ENCODE results near the gene SLC25A30.
A peak's percentile ranks its signal among the peaks of the same experiment; 100 is the strongest.

SLC25A30 gene

DNA sequence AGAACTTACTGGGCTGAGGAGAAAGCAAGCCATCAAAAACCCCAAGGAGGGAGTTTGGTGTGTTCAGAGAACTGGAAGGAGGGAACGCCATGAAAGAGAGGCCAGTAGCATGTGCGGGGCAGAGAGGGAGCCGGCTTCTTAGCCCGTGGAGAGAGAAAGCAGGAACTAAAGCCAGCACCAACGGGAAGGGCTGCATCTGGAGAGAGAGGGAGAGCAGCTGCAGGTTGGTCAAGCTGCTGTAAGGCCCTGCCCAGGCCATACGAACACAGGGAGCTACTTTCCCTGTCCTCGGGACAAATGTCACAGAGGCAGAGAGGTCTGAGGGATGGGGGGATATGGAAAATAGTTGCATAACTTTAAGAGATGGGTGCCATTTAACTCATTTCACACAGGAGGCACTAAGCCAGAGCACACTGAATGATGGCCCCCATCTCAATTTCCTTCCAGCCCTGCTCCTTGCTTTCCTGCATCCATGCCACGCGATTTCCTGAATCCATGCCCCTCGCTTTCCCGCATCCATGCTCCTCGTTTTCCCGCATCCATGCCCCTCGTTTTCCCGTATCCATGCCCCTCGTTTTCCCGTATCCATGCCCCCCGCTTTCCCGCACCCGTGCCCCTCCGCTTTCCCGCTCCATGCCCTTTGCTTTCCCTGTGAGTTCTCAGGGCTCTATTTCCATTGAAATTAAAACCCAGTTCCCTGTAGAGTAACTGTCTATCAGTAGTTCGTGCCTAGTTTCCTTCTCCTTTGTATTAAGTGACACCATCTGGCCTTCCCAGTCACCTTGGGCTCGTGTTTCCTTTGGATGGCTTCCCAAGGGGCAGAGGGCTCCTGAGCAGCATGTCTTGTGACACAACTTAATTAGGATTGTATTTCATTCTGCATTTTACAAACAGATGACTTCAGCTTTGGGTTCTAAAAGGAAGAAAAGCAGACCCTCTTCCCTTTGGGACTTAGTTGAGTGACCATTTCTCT is 45.7 kb downstream of the SLC25A30 start:
- DNase-seq, result no peak
- H3K9me3 Mint-ChIP-seq, result no peaks in the 10 kb centered on the region
- H3K27me3 Mint-ChIP-seq, result no peaks in the 10 kb centered on the region
- peaks cover 36% of the 10 kb centered on the region for H3K4me1 Mint-ChIP-seq (ENCODE audit: low read depth)
- no peak overlapping the region for H3K27ac Mint-ChIP-seq
- H3K36me3 Mint-ChIP-seq (ENCODE audit: low read depth), result peaks cover 10% of the 10 kb centered on the region
- no peak overlapping the region for H3K4me3 Mint-ChIP-seq

- no peak overlapping the region for H3K27ac Mint-ChIP-seq
- H3K4me3 Mint-ChIP-seq, result no peak overlapping the region
- H3K9me3 Mint-ChIP-seq, result no peaks in the 10 kb centered on the region
- peaks cover 11% of the 10 kb centered on the region for H3K36me3 Mint-ChIP-seq (ENCODE audit: low read depth)
- peak; percentile 70 for DNase-seq
- peaks cover 45% of the 10 kb centered on the region for H3K4me1 Mint-ChIP-seq (ENCODE audit: low read depth)
- no peaks in the 10 kb centered on the region for H3K27me3 Mint-ChIP-seq
These were observed 47.2 kb downstream of the SLC25A30 start for GRCh38 chr13:45370922-45371406.

DNA sequence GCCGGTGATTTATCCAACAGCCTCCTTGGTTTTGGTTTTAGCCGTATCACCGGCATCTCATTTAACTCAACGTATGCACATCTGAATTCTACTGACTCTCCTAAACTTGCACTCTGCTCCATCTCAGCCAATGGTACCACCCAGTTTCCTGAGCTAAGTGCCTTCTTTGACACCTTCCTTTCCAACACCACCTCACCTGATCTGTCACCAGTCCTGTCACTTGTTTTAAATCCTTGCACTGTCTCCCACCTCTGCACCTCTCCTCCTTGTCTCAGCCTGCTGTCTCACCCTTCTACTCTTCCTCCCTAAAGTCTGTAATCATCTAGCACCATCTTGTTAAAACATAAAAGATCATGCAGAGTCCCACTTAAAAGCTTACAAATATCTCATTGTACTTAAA is 49.1 kb downstream of the SLC25A30 start:
- Mint-ChIP-seq H3K27ac (peak overlapping the region; percentile 2), H3K9me3 (no peaks in the 10 kb centered on the region), H3K36me3 (ENCODE audit: low read depth) (peaks cover 20% of the 10 kb centered on the region), H3K4me3 (no peak overlapping the region), H3K4me1 (ENCODE audit: low read depth) (peaks cover 52% of the 10 kb centered on the region), H3K27me3 (no peaks in the 10 kb centered on the region)
- DNase-seq, result no peak

DNA sequence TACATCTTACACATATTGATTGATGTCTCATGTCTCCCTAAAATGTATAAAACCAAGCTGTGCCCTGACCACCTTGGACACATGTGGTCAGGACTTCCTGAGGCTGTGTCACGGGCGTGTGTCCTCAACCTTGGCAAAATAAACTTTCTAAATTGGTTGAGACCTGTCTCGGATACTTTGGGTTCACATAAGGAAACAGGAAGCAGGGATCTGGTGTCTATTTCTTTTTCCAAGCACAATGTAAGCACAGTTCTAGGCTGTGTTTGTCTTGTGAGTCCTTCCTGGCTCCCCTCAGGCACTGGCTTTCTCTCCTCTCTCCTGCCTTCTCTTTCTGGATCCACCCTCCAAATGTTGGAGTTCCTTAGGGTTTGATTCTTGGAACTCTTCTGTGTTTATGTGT is 49.6 kb downstream of the SLC25A30 start:
- no peaks in the 10 kb centered on the region for H3K9me3 Mint-ChIP-seq
- H3K27me3 Mint-ChIP-seq, result no peaks in the 10 kb centered on the region
- H3K36me3 Mint-ChIP-seq (ENCODE audit: low read depth), result peaks cover 25% of the 10 kb centered on the region
- H3K27ac Mint-ChIP-seq, result peak overlapping the region; percentile 92
- peaks cover 57% of the 10 kb centered on the region for H3K4me1 Mint-ChIP-seq (ENCODE audit: low read depth)
- DNase-seq, result no peak
- H3K4me3 Mint-ChIP-seq, result peak overlapping the region; percentile 0

GRCh38 chr13:45368005-45368404 is 50.2 kb downstream of the SLC25A30 start:
- Mint-ChIP-seq H3K4me3 (peak overlapping the region; percentile 0), H3K4me1 (ENCODE audit: low read depth) (peaks cover 58% of the 10 kb centered on the region), H3K27ac (peak overlapping the region; percentile 92), H3K9me3 (no peaks in the 10 kb centered on the region), H3K27me3 (no peaks in the 10 kb centered on the region), H3K36me3 (ENCODE audit: low read depth) (peaks cover 29% of the 10 kb centered on the region)
- no peak for DNase-seq

GRCh38 chr13:45367358-45367757 is 50.8 kb downstream of the SLC25A30 start:
- peaks cover 36% of the 10 kb centered on the region for H3K36me3 Mint-ChIP-seq (ENCODE audit: low read depth)
- H3K27me3 Mint-ChIP-seq, result no peaks in the 10 kb centered on the region
- peak overlapping the region; percentile 92 for H3K27ac Mint-ChIP-seq
- H3K4me3 Mint-ChIP-seq, result peak overlapping the region; percentile 31
- H3K9me3 Mint-ChIP-seq, result no peaks in the 10 kb centered on the region
- DNase-seq, result peak; percentile 85
- H3K4me1 Mint-ChIP-seq (ENCODE audit: low read depth), result peaks cover 64% of the 10 kb centered on the region

GRCh38 chr13:45365558-45365885 is 52.7 kb downstream of the SLC25A30 start:
- H3K4me1 Mint-ChIP-seq (ENCODE audit: low read depth), result peaks cover 66% of the 10 kb centered on the region
- H3K36me3 Mint-ChIP-seq (ENCODE audit: low read depth), result peaks cover 40% of the 10 kb centered on the region
- H3K27ac Mint-ChIP-seq, result peak overlapping the region; percentile 45
- no peaks in the 10 kb centered on the region for H3K27me3 Mint-ChIP-seq
- H3K4me3 Mint-ChIP-seq, result no peak overlapping the region
- no peaks in the 10 kb centered on the region for H3K9me3 Mint-ChIP-seq
- no peak for DNase-seq

- Mint-ChIP-seq H3K27me3 (no peaks in the 10 kb centered on the region), H3K9me3 (no peaks in the 10 kb centered on the region), H3K36me3 (ENCODE audit: low read depth) (peaks cover 43% of the 10 kb centered on the region), H3K4me3 (no peak overlapping the region), H3K4me1 (ENCODE audit: low read depth) (peaks cover 65% of the 10 kb centered on the region), H3K27ac (peak overlapping the region; percentile 79)
- no peak for DNase-seq
These were observed 53.2 kb downstream of the SLC25A30 start for GRCh38 chr13:45364876-45365557.

- Mint-ChIP-seq H3K27ac (peak overlapping the region; percentile 55), H3K36me3 (ENCODE audit: low read depth) (peaks cover 55% of the 10 kb centered on the region), H3K4me1 (ENCODE audit: low read depth) (peaks cover 50% of the 10 kb centered on the region), H3K9me3 (no peaks in the 10 kb centered on the region), H3K4me3 (no peak overlapping the region), H3K27me3 (no peaks in the 10 kb centered on the region)
- no peak for DNase-seq
These were observed 55.2 kb downstream of the SLC25A30 start for GRCh38 chr13:45362939-45363338.

DNA sequence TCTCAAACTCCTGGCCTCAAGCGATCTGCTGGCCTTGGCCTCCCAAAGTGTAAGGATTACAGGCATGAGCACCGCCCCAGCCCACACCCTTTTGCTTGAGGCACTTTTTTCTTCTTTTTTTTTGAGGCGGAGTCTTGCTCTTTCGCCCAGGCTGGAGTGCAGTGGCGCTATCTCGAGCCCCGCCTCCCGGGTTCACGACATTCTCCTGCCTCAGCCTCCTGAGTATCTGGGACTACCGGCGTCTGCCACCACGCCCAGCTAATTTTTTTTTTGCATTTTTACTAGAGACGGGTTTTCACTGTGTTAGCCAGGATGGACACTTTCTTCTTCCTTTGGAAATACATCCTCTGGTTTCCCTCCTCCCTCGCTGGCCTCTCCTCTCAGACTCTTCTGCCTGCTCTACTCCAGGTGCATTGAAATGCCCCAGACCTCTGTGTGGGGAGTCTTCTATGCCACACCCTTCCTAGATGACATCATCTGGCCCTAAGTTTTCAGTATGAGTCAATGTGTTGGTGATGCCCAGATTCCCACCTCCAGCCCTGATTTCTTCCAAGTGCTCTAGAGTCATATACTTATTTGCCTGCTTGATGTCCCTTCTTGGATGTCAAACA is 56.5 kb downstream of the SLC25A30 start:
- DNase-seq, result no peak
- peak overlapping the region; percentile 57 for H3K27ac Mint-ChIP-seq
- no peaks in the 10 kb centered on the region for H3K27me3 Mint-ChIP-seq
- H3K36me3 Mint-ChIP-seq (ENCODE audit: low read depth), result peaks cover 64% of the 10 kb centered on the region
- H3K4me3 Mint-ChIP-seq, result no peak overlapping the region
- no peaks in the 10 kb centered on the region for H3K9me3 Mint-ChIP-seq
- peaks cover 45% of the 10 kb centered on the region for H3K4me1 Mint-ChIP-seq (ENCODE audit: low read depth)

DNA sequence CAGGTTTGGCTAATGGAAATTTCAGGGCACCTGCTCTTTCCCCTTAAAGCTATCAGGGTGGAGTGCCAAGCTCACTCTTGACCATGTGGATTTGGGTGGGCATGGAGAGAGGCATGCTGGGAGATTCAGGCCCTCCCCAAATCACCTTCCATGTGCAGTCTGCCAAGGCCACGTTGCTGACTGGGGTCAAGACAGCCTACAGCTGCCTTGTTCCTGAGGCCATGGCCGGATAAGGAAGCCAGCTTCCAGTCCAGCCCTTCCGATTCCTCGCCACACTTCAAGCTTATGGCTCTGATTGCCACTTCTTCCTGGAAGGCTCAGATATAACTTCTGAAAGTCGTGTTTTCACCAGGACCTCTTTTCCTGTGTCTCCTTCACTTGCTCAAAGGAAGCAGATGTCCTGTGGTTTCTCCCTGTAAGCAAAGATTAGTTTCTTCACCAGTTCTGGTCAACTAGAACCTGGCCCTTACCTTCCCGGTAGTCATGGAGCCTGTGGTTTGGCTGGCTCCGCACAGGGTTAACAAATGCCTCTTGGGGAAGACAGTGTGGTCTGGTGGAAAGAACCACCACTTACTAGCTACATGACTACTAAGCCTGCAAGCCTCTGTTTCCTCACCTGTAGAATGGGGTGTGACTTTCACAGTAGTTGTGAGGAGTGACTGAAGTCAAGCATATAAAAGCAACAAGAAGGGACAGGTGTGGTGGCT is 61.1 kb downstream of the SLC25A30 start:
- Mint-ChIP-seq H3K27me3 (no peaks in the 10 kb centered on the region), H3K36me3 (ENCODE audit: low read depth) (peaks cover 66% of the 10 kb centered on the region), H3K4me3 (no peak overlapping the region), H3K27ac (peak overlapping the region; percentile 77), H3K9me3 (no peaks in the 10 kb centered on the region), H3K4me1 (ENCODE audit: low read depth) (peaks cover 18% of the 10 kb centered on the region)
- no peak for DNase-seq

GRCh38 chr13:45353895-45354294 is 64.3 kb downstream of the SLC25A30 start:
- Mint-ChIP-seq H3K27me3 (no peaks in the 10 kb centered on the region), H3K27ac (no peak overlapping the region), H3K36me3 (ENCODE audit: low read depth) (peaks cover 74% of the 10 kb centered on the region), H3K4me1 (ENCODE audit: low read depth) (peaks cover 11% of the 10 kb centered on the region), H3K9me3 (no peaks in the 10 kb centered on the region), H3K4me3 (no peak overlapping the region)
- no peak for DNase-seq

GRCh38 chr13:45352031-45352430 is 66.1 kb downstream of the SLC25A30 start:
- H3K27ac Mint-ChIP-seq, result no peak overlapping the region
- no peaks in the 10 kb centered on the region for H3K27me3 Mint-ChIP-seq
- DNase-seq, result no peak
- no peak overlapping the region for H3K4me3 Mint-ChIP-seq
- peaks cover 7% of the 10 kb centered on the region for H3K4me1 Mint-ChIP-seq (ENCODE audit: low read depth)
- H3K9me3 Mint-ChIP-seq, result no peaks in the 10 kb centered on the region
- H3K36me3 Mint-ChIP-seq (ENCODE audit: low read depth), result peaks cover 70% of the 10 kb centered on the region

DNA sequence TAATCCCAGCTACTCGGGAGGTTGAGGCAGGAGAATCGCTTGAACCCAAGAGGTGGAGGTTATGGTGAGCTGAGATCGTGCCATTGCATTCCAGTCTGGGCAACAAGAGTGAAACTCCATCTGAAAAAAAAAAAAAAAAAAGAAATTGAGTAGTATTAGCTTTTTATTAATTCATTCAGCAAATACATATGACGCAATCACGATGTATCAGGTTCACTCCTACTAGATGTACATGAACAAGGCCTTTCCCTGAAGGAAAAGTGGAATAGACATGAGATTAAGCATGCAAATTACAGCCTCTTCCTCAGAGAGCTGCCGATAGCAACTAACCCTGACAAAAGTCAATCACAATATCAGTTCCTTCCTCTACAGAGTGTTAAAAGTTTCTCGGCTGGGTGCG is 68.0 kb downstream of the SLC25A30 start:
- Mint-ChIP-seq H3K4me3 (no peak overlapping the region), H3K27me3 (no peaks in the 10 kb centered on the region), H3K9me3 (no peaks in the 10 kb centered on the region), H3K4me1 (ENCODE audit: low read depth) (peaks cover 3% of the 10 kb centered on the region), H3K27ac (no peak overlapping the region), H3K36me3 (ENCODE audit: low read depth) (peaks cover 73% of the 10 kb centered on the region)
- no peak for DNase-seq

All from activated T-cell treated with anti-CD3 and anti-CD28 coated beads, Interleukin-2, amount 50 U/mL, for 24 hours (primary cell).